Hepatic stellate cell (primary cell): ENCODE measurements around the gene PIGV.
A peak's percentile ranks its signal among the peaks of the same experiment; 100 is the strongest.
"Not testable (repeated sequence)": the region's sequence is repeated elsewhere in the genome, so short reads cannot be mapped to it uniquely, and the experiment has no call there.

ENCODE experiments used
- DNase-seq: peaks from one replicate; pipeline ENCODE4 v3.0.0; 2011; ENCODE audit warnings: low spot score

PIGV gene

DNA sequence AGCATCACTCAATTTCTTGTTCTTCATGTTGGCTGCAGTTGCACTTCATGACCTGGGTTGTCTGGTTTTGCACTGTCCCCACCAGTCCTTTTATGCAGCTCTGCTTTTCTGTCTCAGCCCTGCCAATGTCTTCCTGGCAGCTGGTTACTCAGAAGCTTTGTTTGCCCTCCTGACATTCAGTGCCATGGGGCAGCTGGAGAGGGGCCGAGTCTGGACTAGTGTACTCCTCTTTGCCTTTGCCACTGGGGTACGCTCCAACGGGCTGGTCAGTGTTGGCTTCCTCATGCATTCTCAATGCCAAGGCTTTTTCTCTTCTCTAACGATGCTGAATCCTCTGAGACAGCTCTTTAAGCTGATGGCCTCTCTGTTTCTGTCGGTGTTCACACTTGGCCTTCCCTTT lies 6.6 kb downstream of the PIGV start:
- DNase-seq = no peak

DNA sequence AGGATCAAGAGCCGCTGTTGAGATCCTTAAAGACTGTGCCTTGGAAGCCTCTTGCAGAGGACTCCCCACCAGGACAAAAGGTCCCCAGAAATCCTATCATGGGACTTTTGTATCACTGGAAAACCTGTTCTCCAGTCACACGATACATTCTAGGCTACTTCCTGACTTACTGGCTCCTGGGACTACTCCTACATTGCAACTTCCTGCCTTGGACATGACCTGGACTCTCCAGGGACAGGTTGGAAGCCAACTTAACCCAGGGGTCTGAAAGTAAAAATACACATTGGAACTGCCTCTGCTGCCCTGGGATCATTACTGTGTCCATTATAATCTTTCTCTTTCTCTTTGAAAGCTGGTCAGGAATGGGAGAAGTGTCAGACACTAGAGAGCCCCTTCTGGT lies 9.9 kb downstream of the PIGV start:
- DNase-seq = no peak

DNA sequence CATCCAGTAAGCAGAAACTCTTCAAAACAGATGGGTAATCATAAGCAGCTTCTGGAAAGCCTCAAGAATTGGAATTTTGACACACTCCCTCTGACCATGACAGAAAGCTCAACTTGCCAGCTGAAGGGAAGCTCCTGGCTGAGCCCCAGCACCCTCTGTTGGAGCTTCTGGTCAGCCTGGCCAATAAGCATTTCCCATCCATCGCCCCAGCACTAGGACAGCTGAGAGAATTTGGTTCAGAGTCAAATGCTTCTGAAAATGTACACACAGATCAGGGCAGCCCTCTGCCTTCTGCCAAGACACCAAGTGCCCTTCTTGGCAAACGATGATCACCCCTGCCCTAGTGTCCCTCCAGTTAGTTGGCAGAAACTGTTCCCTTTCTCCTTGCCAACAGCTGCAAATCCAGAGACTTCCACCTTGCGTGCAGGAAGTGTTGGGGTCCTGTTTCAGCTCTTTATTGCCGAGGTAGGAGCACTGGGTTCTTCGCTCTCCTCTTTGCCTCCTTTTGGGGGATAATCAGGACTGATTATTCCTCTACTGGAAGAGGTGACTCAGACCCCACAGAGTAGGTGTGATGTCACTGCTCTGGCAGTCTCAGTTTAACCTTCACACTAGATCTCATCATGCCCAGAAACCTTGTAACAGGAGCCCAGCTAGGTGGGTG lies 11.9 kb downstream of the PIGV start:
- DNase-seq = peak; percentile 75

DNA sequence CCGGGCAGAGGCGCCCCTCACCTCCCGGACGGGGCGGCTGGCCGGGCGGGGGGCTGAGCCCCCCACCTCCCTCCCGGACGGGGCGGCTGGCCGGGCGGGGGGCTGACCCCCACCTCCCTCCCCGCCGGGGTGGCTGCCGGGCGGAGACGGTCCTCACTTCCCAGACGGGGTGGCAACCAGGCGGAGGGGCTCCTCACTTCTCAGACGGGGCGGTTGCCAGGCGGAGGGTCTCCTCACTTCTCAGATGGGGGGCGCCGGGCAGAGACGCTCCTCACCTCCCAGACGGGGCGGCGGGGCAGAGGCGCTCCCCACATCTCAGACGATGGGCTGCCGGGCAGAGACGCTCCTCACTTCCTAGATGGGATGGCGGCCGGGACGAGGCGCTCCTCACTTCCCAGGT lies 16.2 kb downstream of the PIGV start:
- not testable (repeated sequence) for DNase-seq

- DNase-seq = peak; percentile 69
Measured at GRCh38 chr1:26810105-26810504, 22.4 kb downstream of the PIGV start.

DNA sequence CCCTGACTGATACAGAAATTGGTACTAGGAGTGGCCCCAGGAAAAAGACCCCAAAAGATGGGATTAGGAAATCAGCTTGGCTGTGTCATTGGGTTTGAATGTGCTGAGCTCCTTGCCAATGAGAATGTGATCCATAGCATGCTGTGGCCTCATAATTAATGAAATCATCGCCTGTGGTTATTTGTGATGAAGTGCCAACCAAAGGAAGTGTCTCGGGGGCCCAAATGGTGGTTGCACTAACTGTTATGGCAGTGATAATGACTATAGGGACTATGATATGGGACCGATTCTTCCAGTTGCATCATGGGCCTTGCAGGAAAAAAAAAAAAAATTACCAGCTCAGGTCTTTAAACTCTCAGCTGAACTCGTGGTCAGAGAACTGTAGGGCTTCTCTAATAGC lies 23.3 kb downstream of the PIGV start:
- DNase-seq = no peak

DNA sequence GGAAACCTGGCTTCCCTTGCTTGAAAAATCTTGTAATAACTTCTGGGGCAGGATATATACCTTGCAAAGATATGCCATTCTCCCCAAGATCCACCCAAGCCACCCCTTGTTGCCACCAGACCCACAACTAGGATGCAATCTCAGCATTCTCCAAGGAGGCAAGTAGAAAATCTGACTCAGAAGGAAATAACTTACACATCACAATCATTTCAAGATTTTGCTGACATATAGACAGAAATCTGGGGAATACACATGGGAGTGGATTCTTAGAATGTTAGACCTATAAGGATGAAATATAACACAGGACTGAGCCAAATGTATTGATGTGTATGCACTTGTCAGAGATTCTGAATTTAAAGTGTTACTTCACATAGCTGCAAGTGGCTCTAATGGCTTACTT lies 24.0 kb downstream of the PIGV start:
- no peak for DNase-seq

GRCh38 chr1:26814377-26814776 lies 26.6 kb downstream of the PIGV start:
- no peak for DNase-seq

DNA sequence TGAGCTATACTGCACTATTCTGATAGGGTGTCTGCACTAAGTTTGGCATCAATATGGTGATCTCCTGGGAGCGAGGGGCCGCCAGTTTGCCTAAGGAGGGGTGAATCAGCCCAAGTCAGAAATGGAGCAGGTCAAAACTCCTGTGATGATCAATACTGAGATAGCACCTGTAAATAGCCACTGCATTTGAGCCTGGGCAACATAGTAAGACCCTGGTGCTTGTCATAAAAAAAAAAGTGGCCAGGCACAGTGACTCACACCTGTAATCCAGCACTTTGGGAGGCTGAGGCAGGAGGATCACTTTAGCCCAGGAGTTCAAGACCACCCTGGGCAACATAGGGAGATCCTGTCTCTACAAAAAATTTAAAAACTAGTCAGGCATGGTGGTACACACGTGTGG lies 27.1 kb downstream of the PIGV start:
- no peak for DNase-seq

GRCh38 chr1:26820784-26821269 lies 33.1 kb downstream of the PIGV start:
- DNase-seq = no peak

GRCh38 chr1:26822737-26823395 lies 35.1 kb downstream of the PIGV start:
- no peak for DNase-seq

DNA sequence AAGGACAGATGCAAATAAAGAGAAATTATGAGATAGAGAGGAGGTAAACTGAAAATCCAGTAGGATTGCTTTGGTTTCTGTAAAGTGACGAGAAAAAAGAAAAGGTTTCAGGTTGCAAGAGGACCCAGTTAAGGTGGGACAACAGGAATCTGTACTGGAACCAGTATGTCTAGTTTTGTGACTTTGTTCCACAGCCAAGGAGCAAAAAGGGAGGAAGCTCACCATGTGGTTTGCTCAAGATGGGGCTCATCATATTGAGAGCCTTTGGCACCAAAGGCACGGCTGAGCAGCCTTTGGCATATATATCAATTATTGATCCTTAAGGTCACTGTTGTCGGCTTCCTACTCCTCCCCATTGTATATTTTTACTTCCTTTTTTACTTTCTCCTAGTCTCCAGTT lies 37.0 kb downstream of the PIGV start:
- no peak for DNase-seq

- peak; percentile 86 for DNase-seq
Measured at GRCh38 chr1:26826261-26827105, 38.7 kb downstream of the PIGV start, which contains the start of gene ZDHHC18. ZDHHC18 (plus strand) TSS chr1:26826688; CDS start chr1:26826805, 117 bp downstream.

DNA sequence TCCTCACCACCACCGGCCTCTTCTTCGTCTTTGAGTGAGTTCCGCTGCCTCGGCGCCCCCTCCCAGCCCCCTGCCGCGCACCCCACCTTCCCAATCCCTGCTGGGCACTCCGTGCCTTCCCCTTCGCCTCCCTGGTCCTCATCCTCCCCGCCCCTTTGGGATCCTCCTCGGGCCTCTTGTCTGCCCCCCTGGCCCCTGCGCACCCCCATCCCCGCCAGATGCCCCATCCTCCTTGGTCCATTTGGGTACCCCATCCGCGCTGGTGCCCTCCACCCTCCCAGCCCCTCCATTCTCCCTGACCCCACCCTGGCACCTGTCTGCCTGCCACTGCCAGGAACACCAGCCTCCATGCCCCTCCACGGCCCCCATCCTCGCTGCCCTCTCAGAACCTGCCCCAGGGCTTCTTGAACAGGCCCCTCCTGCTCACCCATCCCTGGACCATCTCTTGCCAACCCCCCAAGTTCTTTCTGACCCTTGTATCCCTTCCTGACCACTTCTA lies 39.4 kb downstream of the PIGV start:
- DNase-seq = no peak

- no peak for DNase-seq
Measured at GRCh38 chr1:26827663-26828062, 39.9 kb downstream of the PIGV start.

DNA sequence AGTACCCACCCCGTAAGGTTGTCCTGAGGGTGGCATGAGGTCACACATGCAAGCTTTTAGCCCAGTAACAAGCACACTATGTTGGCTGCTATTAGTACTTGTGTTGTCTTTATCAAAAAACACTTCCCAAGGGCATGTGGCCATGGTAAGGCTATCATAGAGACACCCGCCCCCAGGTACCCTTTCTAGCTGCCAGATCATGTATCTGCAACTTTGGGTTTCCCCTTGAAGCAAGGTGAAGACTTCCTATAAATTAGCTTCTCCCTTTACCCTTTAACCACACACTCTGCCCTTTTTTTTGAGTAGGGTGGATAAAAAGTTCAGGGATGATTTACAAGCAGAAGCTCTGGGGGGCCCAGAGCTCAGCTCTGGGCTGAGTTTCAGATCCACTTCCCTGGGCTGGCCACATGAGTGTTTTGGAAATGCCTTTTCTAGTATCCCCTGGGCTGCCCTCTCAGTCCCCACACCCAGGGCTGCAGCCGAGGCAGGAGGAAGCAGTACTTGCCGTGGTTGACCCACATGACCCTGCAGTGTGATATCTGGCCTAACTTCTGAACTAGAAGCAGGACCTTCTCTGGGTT lies 40.8 kb downstream of the PIGV start:
- DNase-seq = no peak

GRCh38 chr1:26829184-26829911 lies 41.6 kb downstream of the PIGV start:
- no peak for DNase-seq

- DNase-seq = no peak
Measured at GRCh38 chr1:26831059-26831458, 43.3 kb downstream of the PIGV start.

DNA sequence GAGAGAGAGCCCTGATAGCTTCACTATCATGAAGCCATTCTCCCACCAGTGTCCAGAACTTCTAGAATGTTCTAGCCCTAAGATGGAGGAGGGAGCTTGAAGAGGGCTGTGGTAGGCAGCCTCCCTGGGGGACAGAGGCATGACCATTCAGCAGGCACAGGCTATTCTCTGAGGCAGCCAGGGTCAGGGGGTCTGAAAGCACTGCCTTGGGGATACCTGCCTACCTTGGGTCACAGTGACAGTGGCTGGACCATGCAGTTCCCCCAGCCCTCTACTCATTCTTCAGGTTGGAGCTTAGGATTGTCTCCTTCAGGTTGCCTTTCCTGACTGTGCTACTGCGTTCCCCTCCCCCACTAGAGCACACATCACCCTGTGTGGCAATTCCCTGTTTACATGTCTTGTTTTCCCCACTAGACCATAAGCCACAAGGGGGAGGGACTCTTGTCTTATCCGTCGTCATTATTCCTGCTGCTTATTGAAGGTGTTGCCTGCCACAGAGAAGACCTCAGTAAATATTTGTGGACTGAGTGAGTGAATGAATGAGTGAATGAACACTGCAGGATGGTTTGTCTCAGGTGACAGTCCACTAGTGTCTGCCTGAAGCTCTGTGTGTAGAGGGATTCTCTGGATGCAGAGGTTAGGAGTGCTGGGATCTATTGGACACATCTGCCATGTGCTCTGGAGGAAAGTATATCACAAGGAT lies 43.9 kb downstream of the PIGV start:
- DNase-seq = no peak

- no peak for DNase-seq
Measured at GRCh38 chr1:26832249-26832960, 44.7 kb downstream of the PIGV start.
